Activated CD4-positive, alpha-beta T cell treated with anti-CD3 and anti-CD28 coated beads for 1 hour (primary cell): ENCODE measurements around the gene BTBD2.
"Not testable (repeated sequence)": the region's sequence is repeated elsewhere in the genome, so short reads cannot be mapped to it uniquely, and the experiment has no call there.

ENCODE experiments used
- DNase-seq: peaks from one replicate; pipeline ENCODE4 v3.0.0-alpha.2; 2020

The BTBD2 gene

GRCh38 chr19:2039089-2039958 is 23.8 kb upstream of the BTBD2 start:
- DNase-seq = no peak

- no peak for DNase-seq
These were observed 23.0 kb upstream of the BTBD2 start for GRCh38 chr19:2038284-2039088.

- no peak for DNase-seq
These were observed 22.2 kb upstream of the BTBD2 start for GRCh38 chr19:2037651-2038255.

- no peak for DNase-seq
These were observed 20.9 kb upstream of the BTBD2 start for GRCh38 chr19:2036424-2036823.

- no peak for DNase-seq
These were observed 20.1 kb upstream of the BTBD2 start for GRCh38 chr19:2035590-2035991.

- peak; percentile 48 for DNase-seq
These were observed 19.4 kb upstream of the BTBD2 start for GRCh38 chr19:2034729-2035589.

- DNase-seq = not testable (repeated sequence)
These were observed 18.7 kb upstream of the BTBD2 start for GRCh38 chr19:2034253-2034652.

- DNase-seq = no peak
These were observed 18.3 kb upstream of the BTBD2 start for GRCh38 chr19:2033825-2034159.

GRCh38 chr19:2033115-2033824 is 17.8 kb upstream of the BTBD2 start:
- DNase-seq = no peak

GRCh38 chr19:2032296-2032941 is 16.9 kb upstream of the BTBD2 start:
- no peak for DNase-seq

GRCh38 chr19:2027361-2027760 is 11.8 kb upstream of the BTBD2 start:
- no peak for DNase-seq

- DNase-seq = no peak
These were observed 11.3 kb upstream of the BTBD2 start for GRCh38 chr19:2026770-2027169.

GRCh38 chr19:2022289-2022688 is 6.8 kb upstream of the BTBD2 start:
- DNase-seq = no peak

- no peak for DNase-seq
These were observed 6.1 kb upstream of the BTBD2 start for GRCh38 chr19:2021453-2022140.

GRCh38 chr19:2018752-2019151 is 3.2 kb upstream of the BTBD2 start:
- DNase-seq = no peak

GRCh38 chr19:2016041-2016807 is 710 bp upstream of the BTBD2 start:
- DNase-seq = no peak

- no peak for DNase-seq
These were observed 545 bp downstream of the BTBD2 start for GRCh38 chr19:2014731-2015607.

GRCh38 chr19:2014131-2014571 is 1.4 kb downstream of the BTBD2 start:
- no peak for DNase-seq

- DNase-seq = no peak
These were observed 1.9 kb downstream of the BTBD2 start for GRCh38 chr19:2013683-2013961.
